Ramos (cell line): ENCODE results near the gene GNB4.

Experiments
- in situ Hi-C: fragments of 300-500 bp; cut with MboI; formaldehyde crosslinking; loops from one replicate; pipeline ENCODE4 v1.14.3; 2022; ENCODE audit warnings: low sequenced_read_pairs; ENCODE audit not compliant: unreplicated experiment

Gene GNB4

DNA sequence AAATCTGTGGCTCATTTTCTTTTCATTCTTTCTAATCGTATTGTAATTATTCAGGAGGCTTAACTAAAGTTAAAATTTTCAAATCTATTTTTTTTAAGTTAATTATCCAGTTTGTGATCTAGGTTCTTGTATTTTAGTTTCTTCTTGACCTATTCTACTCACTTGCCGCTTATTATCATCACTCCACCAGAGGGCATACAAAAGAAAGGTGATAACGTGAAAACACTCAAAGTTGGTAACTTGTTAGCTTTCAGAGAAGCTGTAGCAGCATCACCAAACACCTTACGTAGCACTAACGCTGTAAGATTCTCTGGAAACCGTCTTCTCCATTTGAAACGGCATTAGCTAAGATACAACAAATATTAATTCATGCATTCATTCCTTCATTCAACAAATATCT is 4.8 kb downstream of the GNB4 start:
- in situ Hi-C loops, result loop anchor here (5.0 kb wide), 1 partner anchor 106 kb away; no protein-coding TSS in a partner anchor

DNA sequence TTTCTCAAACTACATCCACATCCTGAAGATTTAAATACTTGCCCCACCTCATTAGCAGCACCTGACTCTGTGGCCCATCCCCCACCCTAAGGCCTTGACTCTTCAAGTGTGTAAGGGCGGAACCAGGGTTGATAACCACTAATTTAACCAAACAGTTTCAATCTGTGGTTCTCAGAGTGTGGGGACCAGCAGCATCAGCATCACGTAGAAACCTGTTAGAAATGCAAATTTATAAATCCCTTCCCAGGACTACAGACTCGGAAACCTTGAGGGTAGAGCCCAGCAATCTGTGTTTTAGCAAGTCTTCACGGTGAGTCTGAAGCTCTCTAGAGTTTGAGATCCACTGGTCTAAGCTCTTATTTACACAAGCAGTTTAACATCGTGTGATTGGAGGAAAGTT is 12.4 kb downstream of the GNB4 start:
- in situ Hi-C loops, result no loop called here

GRCh38 chr3:179436517-179436916 is 14.8 kb downstream of the GNB4 start:
- in situ Hi-C loops, result no loop called here

GRCh38 chr3:179432451-179432850 is 18.8 kb downstream of the GNB4 start:
- in situ Hi-C loops, result no loop called here

- in situ Hi-C loops, result no loop called here
Measured at GRCh38 chr3:179432021-179432420, 19.2 kb downstream of the GNB4 start.

DNA sequence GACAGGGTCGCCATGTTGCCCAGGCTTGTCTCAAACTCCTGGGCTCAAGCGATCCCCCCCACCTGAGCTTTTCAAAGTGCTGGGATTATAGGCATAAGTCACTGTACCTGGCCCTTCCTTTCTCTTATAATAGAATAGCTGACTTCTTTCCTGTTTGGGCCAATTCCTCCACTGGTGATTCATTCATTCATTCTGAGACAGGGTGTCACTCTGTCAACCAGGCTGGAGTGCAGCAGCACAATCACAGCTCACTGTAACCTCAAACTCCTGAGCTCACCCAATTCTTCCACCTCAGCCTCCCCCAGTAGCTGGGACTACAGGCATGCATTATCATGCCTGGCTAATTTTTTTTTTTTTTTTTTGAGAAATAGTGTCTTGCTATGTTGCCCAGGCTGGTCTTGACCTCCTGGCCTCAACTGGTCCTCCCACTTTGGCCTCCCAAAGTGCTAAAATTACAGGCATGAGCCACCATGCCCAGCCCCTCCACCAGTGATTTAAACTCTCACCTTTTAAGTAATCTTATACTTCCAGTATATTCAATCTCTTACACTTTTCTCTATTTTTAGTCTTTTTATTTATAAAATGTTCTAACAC is 20.9 kb downstream of the GNB4 start:
- in situ Hi-C loops, result no loop called here

DNA sequence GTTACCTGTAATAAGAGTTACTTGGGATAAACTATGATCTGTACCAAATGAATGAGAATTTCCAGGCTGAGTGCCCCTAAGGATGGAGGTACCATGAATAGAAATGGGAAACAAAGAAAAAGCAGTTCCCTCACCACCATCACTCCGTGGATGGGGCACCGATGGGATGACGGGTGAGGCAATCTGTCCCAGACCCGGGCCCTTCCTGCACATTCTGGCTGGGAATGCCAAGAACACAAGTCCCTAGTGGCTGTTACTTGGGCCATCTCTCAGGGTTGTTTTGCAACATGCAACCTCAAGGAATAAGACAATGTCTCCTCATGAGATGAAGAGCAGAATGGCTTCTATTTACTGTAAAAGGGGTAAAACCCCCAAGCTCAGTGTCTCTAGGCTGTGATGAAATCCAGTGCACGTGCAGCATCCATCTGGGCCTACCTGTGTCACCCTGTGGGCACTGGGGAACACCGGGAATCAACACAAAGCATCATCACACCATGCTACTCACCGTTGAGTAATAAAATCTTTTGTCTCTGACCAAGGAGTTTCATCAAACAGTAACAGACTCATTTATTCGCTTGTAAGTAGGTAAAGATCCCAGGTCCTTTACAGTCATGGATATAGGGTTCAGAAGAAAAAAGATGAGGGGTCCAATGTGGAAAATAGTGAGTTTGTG is 22.3 kb downstream of the GNB4 start:
- in situ Hi-C loops, result no loop called here

- in situ Hi-C loops, result no loop called here
Measured at GRCh38 chr3:179425075-179425474, 26.2 kb downstream of the GNB4 start.

- in situ Hi-C loops, result no loop called here
Measured at GRCh38 chr3:179421500-179421899, 29.8 kb downstream of the GNB4 start.

- in situ Hi-C loops, result no loop called here
Measured at GRCh38 chr3:179418610-179419009, 32.7 kb downstream of the GNB4 start.

DNA sequence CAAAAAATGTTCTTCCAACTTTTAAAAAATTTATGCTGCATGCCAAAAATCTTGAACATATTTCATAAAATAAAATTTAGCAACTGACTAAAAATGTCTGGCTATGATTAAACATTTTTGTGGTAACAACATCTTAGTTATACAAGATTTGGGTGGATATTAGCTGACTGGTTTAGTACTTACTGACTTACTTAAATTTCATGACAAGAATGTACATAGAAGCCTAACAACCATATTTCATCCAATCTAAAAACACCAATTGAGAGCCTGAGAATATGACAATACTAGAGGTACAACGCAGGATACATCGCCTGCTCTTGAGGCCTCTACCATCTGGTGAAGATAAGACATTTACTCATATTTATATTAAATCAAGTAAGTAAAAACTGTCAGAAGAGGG is 34.6 kb downstream of the GNB4 start:
- in situ Hi-C loops, result no loop called here

GRCh38 chr3:179415377-179415776 is 35.9 kb downstream of the GNB4 start:
- in situ Hi-C loops, result no loop called here

- in situ Hi-C loops, result no loop called here
Measured at GRCh38 chr3:179414804-179415203, 36.5 kb downstream of the GNB4 start.

- in situ Hi-C loops, result no loop called here
Measured at GRCh38 chr3:179410999-179411398, 40.3 kb downstream of the GNB4 start.

GRCh38 chr3:179410331-179410730 is 40.9 kb downstream of the GNB4 start:
- in situ Hi-C loops, result no loop called here

DNA sequence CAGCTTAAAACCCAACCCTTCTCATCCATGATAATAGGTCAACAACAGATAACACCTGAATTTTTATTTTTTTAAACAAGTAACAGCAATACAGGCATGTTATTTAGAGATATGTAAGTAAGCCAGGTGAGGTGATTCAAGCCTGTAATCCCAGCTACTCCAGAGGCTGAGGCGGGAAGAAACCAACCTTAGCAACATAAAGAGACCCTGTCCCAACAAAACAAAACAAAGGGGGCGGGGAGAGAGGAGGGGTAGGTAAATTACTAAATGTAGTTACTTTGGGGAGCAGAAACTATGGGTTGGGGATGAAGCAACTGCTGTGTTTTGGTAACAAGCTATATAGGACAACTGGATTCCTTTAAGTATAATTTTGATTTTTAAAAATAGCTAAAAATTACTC is 47.0 kb downstream of the GNB4 start:
- in situ Hi-C loops, result no loop called here

DNA sequence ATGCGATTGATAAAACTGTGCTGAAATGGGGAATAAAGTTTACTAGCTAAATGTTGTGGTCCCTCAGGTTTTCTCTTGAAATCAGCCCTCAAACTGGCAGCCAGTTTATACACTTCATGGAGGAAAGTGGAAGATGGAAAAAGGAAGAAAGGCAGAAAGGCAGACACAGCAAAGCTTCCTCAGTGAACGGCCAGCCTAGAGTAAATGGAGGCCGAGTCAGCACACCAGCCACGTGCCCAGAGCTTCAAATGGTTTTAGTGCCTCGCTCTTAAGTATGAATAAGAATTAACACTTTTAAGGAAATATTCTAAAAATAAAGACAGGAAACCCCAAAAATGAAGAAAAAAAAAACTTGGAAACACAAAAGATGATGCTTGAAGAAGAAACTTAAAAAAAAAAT is 48.3 kb downstream of the GNB4 start:
- in situ Hi-C loops, result no loop called here

- in situ Hi-C loops, result no loop called here
Measured at GRCh38 chr3:179401561-179401960, 49.7 kb downstream of the GNB4 start.

- in situ Hi-C loops, result no loop called here
Measured at GRCh38 chr3:179398574-179399231, 52.6 kb downstream of the GNB4 start.

DNA sequence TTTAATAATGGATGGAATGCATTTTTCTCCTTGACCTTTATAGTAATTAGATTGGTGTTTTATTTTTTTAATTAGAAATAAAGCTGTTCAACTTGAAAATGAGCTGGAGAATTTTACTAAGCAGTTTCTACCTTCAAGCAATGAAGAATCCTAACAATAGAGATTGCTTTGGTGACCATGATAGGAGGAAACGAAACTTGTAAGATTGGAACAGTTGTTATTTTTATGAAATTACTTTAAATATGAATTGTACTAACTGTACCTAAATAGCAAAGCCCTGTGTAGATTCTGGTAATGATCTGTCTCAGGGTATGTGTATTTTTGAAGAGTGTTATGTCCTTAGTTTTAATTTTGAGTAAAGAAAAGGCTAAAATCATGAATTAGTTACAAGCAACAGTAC is 59.4 kb downstream of the GNB4 start:
- in situ Hi-C loops, result no loop called here

GRCh38 chr3:179376474-179376873 is 74.8 kb downstream of the GNB4 start:
- in situ Hi-C loops, result no loop called here
